Trophoblast cell (in vitro differentiated cells and primary cell): ENCODE data around the gene CST5.

ENCODE experiments used
- DNase-seq, 2 donors: peaks; one replicate each; pipeline ENCODE4 v3.0.0-alpha.2; 2016
- H2AFZ ChIP-seq: 2 replicates; pipeline ENCODE4 v1.6.1; 2013; ENCODE audit warnings: low read length, moderate library complexity, mild to moderate bottlenecking; ENCODE audit not compliant: insufficient read depth, poor library complexity
- H2AK5ac ChIP-seq: 2 replicates; pipeline ENCODE4 v1.6.1; 2013; ENCODE audit warnings: mild to moderate bottlenecking, low read length
- H2BK120ac ChIP-seq: 2 replicates; pipeline ENCODE4 v1.6.1; 2013; ENCODE audit warnings: low read length, mild to moderate bottlenecking, moderate library complexity; ENCODE audit not compliant: insufficient read depth, poor library complexity
- H2BK12ac ChIP-seq: 2 replicates; pipeline ENCODE4 v1.6.1; 2013; ENCODE audit warnings: mild to moderate bottlenecking, low read length, moderate library complexity
- H2BK5ac ChIP-seq: 2 replicates; pipeline ENCODE4 v1.6.1; 2013; ENCODE audit warnings: low read length, low read depth, moderate library complexity, mild to moderate bottlenecking; ENCODE audit not compliant: poor library complexity
- H3K14ac ChIP-seq: 2 replicates; pipeline ENCODE4 v1.6.1; 2013; ENCODE audit warnings: mild to moderate bottlenecking, low read length
- H3K18ac ChIP-seq: 2 replicates; pipeline ENCODE4 v1.6.1; 2013; ENCODE audit warnings: mild to moderate bottlenecking, low read length
- H3K23ac ChIP-seq: 2 replicates; pipeline ENCODE4 v1.6.1; 2013; ENCODE audit warnings: low read length
- H3K27ac ChIP-seq: 2 replicates; pipeline ENCODE4 v1.5.1; 2013; ENCODE audit warnings: low read depth, mild to moderate bottlenecking, inconsistent platforms, low read length, moderate library complexity
- H3K27me3 ChIP-seq: 2 replicates; pipeline ENCODE4 v1.6.1; 2013; ENCODE audit warnings: inconsistent platforms, mild to moderate bottlenecking, low read length, moderate library complexity; ENCODE audit not compliant: insufficient read depth
- H3K36me3 ChIP-seq, 2 experiments: 1 replicate in 1 of 2; 2 replicates in 1 of 2; pipeline ENCODE4 v1.6.1; 2013; ENCODE audit warnings: low read length in 2 of 2, mild to moderate bottlenecking in 2 of 2, moderate library complexity in 1 of 2; ENCODE audit not compliant: insufficient read depth in 2 of 2, control insufficient read depth in 1 of 2
- H3K4ac ChIP-seq: 2 replicates; pipeline ENCODE4 v1.6.1; 2013; ENCODE audit warnings: low read depth, mild to moderate bottlenecking, low read length, moderate library complexity
- H3K4me1 ChIP-seq, 2 experiments: 1 replicate in 1 of 2; 2 replicates in 1 of 2; pipeline ENCODE4 v1.6.1; 2013; ENCODE audit warnings: low read length in 2 of 2, mild to moderate bottlenecking in 2 of 2, moderate library complexity in 1 of 2; ENCODE audit not compliant: insufficient read depth in 2 of 2, control insufficient read depth in 1 of 2
- H3K4me2 ChIP-seq: 2 replicates; pipeline ENCODE4 v1.6.1; 2013; ENCODE audit warnings: inconsistent platforms, mild to moderate bottlenecking, low read length, moderate library complexity
- H3K4me3 ChIP-seq: 2 replicates; pipeline ENCODE4 v1.5.1; 2013; ENCODE audit warnings: mild to moderate bottlenecking, low read depth, low read length, inconsistent platforms
- H3K79me1 ChIP-seq: one replicate; pipeline ENCODE4 v1.6.1; 2013; ENCODE audit warnings: low read length
- H3K79me2 ChIP-seq: 2 replicates; pipeline ENCODE4 v1.6.1; 2013; ENCODE audit warnings: low read length, mild to moderate bottlenecking; ENCODE audit not compliant: control insufficient read depth, insufficient read depth, poor library complexity
- H3K9ac ChIP-seq: 2 replicates; pipeline ENCODE4 v1.6.1; 2013; ENCODE audit warnings: mild to moderate bottlenecking, low read length
- H3K9me3 ChIP-seq: 2 replicates; pipeline ENCODE4 v1.6.1; 2013; ENCODE audit warnings: low read depth, mild to moderate bottlenecking, control low read depth, inconsistent platforms, low read length; ENCODE audit not compliant: insufficient read depth
- H4K12ac ChIP-seq: 2 replicates; pipeline ENCODE4 v1.6.1; 2013; ENCODE audit warnings: low read depth, mild to moderate bottlenecking, low read length, moderate library complexity
- H4K8ac ChIP-seq: 2 replicates; pipeline ENCODE4 v1.6.1; 2013; ENCODE audit warnings: low read depth, mild to moderate bottlenecking, low read length, moderate library complexity
- H4K91ac ChIP-seq: one replicate; pipeline ENCODE4 v1.6.1; 2013; ENCODE audit warnings: low read depth, mild to moderate bottlenecking, low read length, moderate library complexity
- whole genome bisulfite sequencing: extraction: QIAGEN DNeasy Blood & Tissue Kit; methylation state at CpG from one replicate; pipeline ENCODE4 v1.1.7; 2013; ENCODE audit warnings: missing lambda C conversion rate; ENCODE audit not compliant: insufficient read length, insufficient coverage; ENCODE audit errors: extremely low coverage; 5-methylcytosine and 5-hydroxymethylcytosine counted together

The CST5 gene

GRCh38 chr20:23923311-23923710 lies 43.8 kb upstream of the CST5 start:
- no peak overlapping the region for H2BK12ac ChIP-seq
- no peak overlapping the region for H2AK5ac ChIP-seq
- H3K4me2 ChIP-seq = no peak overlapping the region
- H3K9me3 ChIP-seq = no peaks in the 10 kb centered on the region
- no peak overlapping the region for H3K9ac ChIP-seq
- no peaks in the 10 kb centered on the region for H3K4me1 ChIP-seq
- no peak overlapping the region for H2AFZ ChIP-seq
- no CpG with 5 or more reads among the region's 6 CpGs for WGBS
- no peak overlapping the region for H4K8ac ChIP-seq
- H3K79me2 ChIP-seq = no peaks in the 10 kb centered on the region
- H2BK120ac ChIP-seq = no peak overlapping the region
- no peak overlapping the region for H2BK5ac ChIP-seq
- H4K91ac ChIP-seq = no peak overlapping the region
- no peak overlapping the region for H3K18ac ChIP-seq
- H3K4me3 ChIP-seq = no peak overlapping the region
- H3K36me3 ChIP-seq = no peaks in the 10 kb centered on the region
- no peak for DNase-seq
- no peak overlapping the region for H3K14ac ChIP-seq
- no peaks in the 10 kb centered on the region for H3K79me1 ChIP-seq
- H3K4ac ChIP-seq = no peak overlapping the region
- no peaks in the 10 kb centered on the region for H3K27me3 ChIP-seq
- H3K23ac ChIP-seq = no peak overlapping the region
- no peak overlapping the region for H3K27ac ChIP-seq
- no peak overlapping the region for H4K12ac ChIP-seq

GRCh38 chr20:23920408-23921325 lies 41.1 kb upstream of the CST5 start:
- no peaks in the 10 kb centered on the region for H3K79me1 ChIP-seq
- no peaks in the 10 kb centered on the region for H3K4me1 ChIP-seq
- H2BK5ac ChIP-seq = no peak overlapping the region
- no peak overlapping the region for H3K4me3 ChIP-seq
- no peak for DNase-seq
- no peak overlapping the region for H2AK5ac ChIP-seq
- no peak overlapping the region for H3K9ac ChIP-seq
- no peaks in the 10 kb centered on the region for H3K79me2 ChIP-seq
- H3K14ac ChIP-seq = no peak overlapping the region
- no peak overlapping the region for H4K91ac ChIP-seq
- H2AFZ ChIP-seq = no peak overlapping the region
- no peak overlapping the region for H3K18ac ChIP-seq
- no peak overlapping the region for H3K23ac ChIP-seq
- H4K12ac ChIP-seq = no peak overlapping the region
- no peak overlapping the region for H2BK12ac ChIP-seq
- no peak overlapping the region for H3K4me2 ChIP-seq
- no CpG with 5 or more reads among the region's 5 CpGs for WGBS
- no peaks in the 10 kb centered on the region for H3K9me3 ChIP-seq
- H4K8ac ChIP-seq = no peak overlapping the region
- no peak overlapping the region for H2BK120ac ChIP-seq
- no peak overlapping the region for H3K4ac ChIP-seq
- no peaks in the 10 kb centered on the region for H3K36me3 ChIP-seq
- H3K27ac ChIP-seq = no peak overlapping the region
- H3K27me3 ChIP-seq = no peaks in the 10 kb centered on the region

- Histone ChIP-seq H3K4me3 (no peak overlapping the region), H3K14ac (no peak overlapping the region), H2BK120ac (no peak overlapping the region), H3K23ac (no peak overlapping the region), H3K4me2 (no peak overlapping the region), H2AK5ac (no peak overlapping the region), H4K8ac (no peak overlapping the region), H3K27me3 (no peaks in the 10 kb centered on the region), H3K79me2 (no peaks in the 10 kb centered on the region), H2AFZ (no peak overlapping the region), H3K4me1 (no peaks in the 10 kb centered on the region), H3K9me3 (no peaks in the 10 kb centered on the region), H2BK12ac (no peak overlapping the region), H4K12ac (no peak overlapping the region), H3K27ac (no peak overlapping the region), H3K79me1 (no peaks in the 10 kb centered on the region), H3K18ac (no peak overlapping the region), H2BK5ac (no peak overlapping the region), H4K91ac (no peak overlapping the region), H3K4ac (no peak overlapping the region), H3K36me3 (no peaks in the 10 kb centered on the region), H3K9ac (no peak overlapping the region)
- no peak for DNase-seq
- WGBS = no CpG with 5 or more reads among the region's 4 CpGs
Observed at GRCh38 chr20:23918896-23919295, 39.3 kb upstream of the CST5 start.

- H3K79me1 ChIP-seq = no peaks in the 10 kb centered on the region
- H3K18ac ChIP-seq = no peak overlapping the region
- no peak overlapping the region for H2BK12ac ChIP-seq
- H3K4me3 ChIP-seq = no peak overlapping the region
- H4K91ac ChIP-seq = no peak overlapping the region
- H3K27ac ChIP-seq = no peak overlapping the region
- WGBS = no CpG with 5 or more reads among the region's 11 CpGs
- no peak overlapping the region for H3K4ac ChIP-seq
- no peak overlapping the region for H4K8ac ChIP-seq
- no peak overlapping the region for H3K4me2 ChIP-seq
- DNase-seq = no peak
- H3K79me2 ChIP-seq = no peaks in the 10 kb centered on the region
- no peaks in the 10 kb centered on the region for H3K27me3 ChIP-seq
- no peak overlapping the region for H3K9ac ChIP-seq
- H3K9me3 ChIP-seq = no peaks in the 10 kb centered on the region
- H2AFZ ChIP-seq = no peak overlapping the region
- H3K36me3 ChIP-seq = no peaks in the 10 kb centered on the region
- H2BK120ac ChIP-seq = no peak overlapping the region
- H3K23ac ChIP-seq = no peak overlapping the region
- no peak overlapping the region for H3K14ac ChIP-seq
- no peak overlapping the region for H2BK5ac ChIP-seq
- H3K4me1 ChIP-seq = no peaks in the 10 kb centered on the region
- H4K12ac ChIP-seq = no peak overlapping the region
- H2AK5ac ChIP-seq = no peak overlapping the region
Observed at GRCh38 chr20:23918101-23918862, 38.7 kb upstream of the CST5 start.
